Measurements from ENCODE around the gene DTL. TPM values are rescaled to one million over a fixed set of nuclear protein-coding genes. Genes with fewer than 3 reads are reported as not detected.

Gene DTL
- total RNA-seq, 1 experiment from 2014 or later, result 22.5 TPM

DNA sequence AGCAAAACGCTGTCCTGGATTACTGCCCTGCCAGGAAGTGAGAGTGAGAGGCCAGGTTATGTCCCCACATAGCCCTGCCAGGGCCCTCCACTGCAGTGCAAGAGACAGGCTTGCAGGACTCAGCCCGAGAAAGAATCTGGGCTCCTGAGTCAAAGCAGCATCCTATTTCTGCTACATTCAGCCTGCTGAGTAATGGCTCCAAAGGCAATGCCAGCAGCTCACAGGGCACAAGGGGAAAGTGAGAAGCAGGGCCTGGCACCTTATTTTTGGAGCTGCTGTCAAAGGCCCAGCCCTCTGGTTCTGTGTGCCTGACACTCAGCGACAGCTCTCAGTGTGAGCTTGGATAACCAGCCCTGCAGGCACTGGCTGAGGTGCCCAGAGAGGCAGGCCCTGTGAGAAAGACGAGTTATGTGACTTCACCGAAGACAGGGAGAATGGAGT, 83.9 kb downstream of the DTL start:
- Histone ChIP-seq H3K27ac (no peak overlapping the region), H4K20me1 (ENCODE audit: insufficient read depth) (no peaks in the 10 kb centered on the region), H3K9me3 (ENCODE audit: insufficient read depth, low read depth) (no peaks in the 10 kb centered on the region), H2AFZ (no peak overlapping the region), H3K9me2 (ENCODE audit: insufficient read depth) (no peaks in the 10 kb centered on the region), H3K4me2 (no peak overlapping the region), H3K27me3 (ENCODE audit: insufficient read depth, low read depth) (no peaks in the 10 kb centered on the region), H3K4me3 (no peak overlapping the region), H3K79me2 (ENCODE audit: low read depth) (no peaks in the 10 kb centered on the region), H3K36me3 (ENCODE audit: low read depth) (no peaks in the 10 kb centered on the region), H3K4me1 (replicated peaks; ENCODE audit: insufficient read depth) (no peaks in the 10 kb centered on the region), H3F3A (ENCODE audit: insufficient read depth, low read depth) (no peaks in the 10 kb centered on the region)
- no peak for DNase-seq
- POLR2A ChIA-PET (ENCODE audit: unreplicated experiment), result no interaction called here
- CTCF ChIA-PET, result no interaction called here
- no TSS peak for BruUV-seq (replicated peaks)
- TF ChIP-seq EZH2 (IDR thresholded peaks at IDR 0.05; ENCODE audit: low read depth), result no peak
- TF ChIP-seq CTCF (conservative IDR thresholded peaks at IDR 0.05), result no peak
- intact Hi-C loops (cut with micrococcal nuclease; ENCODE audit: unreplicated experiment), result no loop called here

- intact Hi-C loops (cut with micrococcal nuclease; ENCODE audit: unreplicated experiment), result no loop called here
These were observed 84.3 kb downstream of the DTL start for GRCh38 chr1:212119863-212120262.

GRCh38 chr1:212121779-212122178, 86.2 kb downstream of the DTL start:
- no TSS peak for BruUV-seq (replicated peaks)
- CTCF ChIA-PET, result no interaction called here

More at GRCh38 chr1:212119863-212120262, 84.3 kb downstream of the DTL start:
- no peaks in the 10 kb centered on the region for H3K9me2 ChIP-seq (ENCODE audit: insufficient read depth)
- no peak for DNase-seq
- no peak overlapping the region for H3K27ac ChIP-seq
- H3K9me3 ChIP-seq (ENCODE audit: insufficient read depth, low read depth), result no peaks in the 10 kb centered on the region
- H3K4me3 ChIP-seq, result no peak overlapping the region
- CTCF ChIA-PET, result no interaction called here
- no peaks in the 10 kb centered on the region for H3F3A ChIP-seq (ENCODE audit: insufficient read depth, low read depth)
- no peak for TF ChIP-seq CTCF (conservative IDR thresholded peaks at IDR 0.05)
- no peak for TF ChIP-seq EZH2 (IDR thresholded peaks at IDR 0.05; ENCODE audit: low read depth)
- no peak overlapping the region for H3K4me2 ChIP-seq
- no peaks in the 10 kb centered on the region for H4K20me1 ChIP-seq (ENCODE audit: insufficient read depth)
- BruUV-seq (replicated peaks), result no TSS peak
- POLR2A ChIA-PET (ENCODE audit: unreplicated experiment), result no interaction called here
- no peaks in the 10 kb centered on the region for H3K4me1 ChIP-seq (replicated peaks; ENCODE audit: insufficient read depth)
- H3K27me3 ChIP-seq (ENCODE audit: insufficient read depth, low read depth), result no peaks in the 10 kb centered on the region
- no peak overlapping the region for H2AFZ ChIP-seq
- H3K79me2 ChIP-seq (ENCODE audit: low read depth), result no peaks in the 10 kb centered on the region
- H3K36me3 ChIP-seq (ENCODE audit: low read depth), result no peaks in the 10 kb centered on the region

More at GRCh38 chr1:212121779-212122178, 86.2 kb downstream of the DTL start:
- H2AFZ ChIP-seq, result no peak overlapping the region
- no peaks in the 10 kb centered on the region for H3K4me1 ChIP-seq (replicated peaks; ENCODE audit: insufficient read depth)
- H3K27ac ChIP-seq, result no peak overlapping the region
- no peaks in the 10 kb centered on the region for H3K79me2 ChIP-seq (ENCODE audit: low read depth)
- H3K27me3 ChIP-seq (ENCODE audit: insufficient read depth, low read depth), result no peaks in the 10 kb centered on the region
- no peaks in the 10 kb centered on the region for H3K36me3 ChIP-seq (ENCODE audit: low read depth)
- H3K9me2 ChIP-seq (ENCODE audit: insufficient read depth), result no peaks in the 10 kb centered on the region
- no peaks in the 10 kb centered on the region for H3F3A ChIP-seq (ENCODE audit: insufficient read depth, low read depth)
- no peak for DNase-seq
- H3K4me2 ChIP-seq, result no peak overlapping the region
- intact Hi-C loops (cut with micrococcal nuclease; ENCODE audit: unreplicated experiment), result no loop called here
- POLR2A ChIA-PET (ENCODE audit: unreplicated experiment), result no interaction called here
- no peak for TF ChIP-seq EZH2 (IDR thresholded peaks at IDR 0.05; ENCODE audit: low read depth)
- TF ChIP-seq CTCF (conservative IDR thresholded peaks at IDR 0.05), result no peak
- H3K4me3 ChIP-seq, result no peak overlapping the region
- H4K20me1 ChIP-seq (ENCODE audit: insufficient read depth), result no peaks in the 10 kb centered on the region
- no peaks in the 10 kb centered on the region for H3K9me3 ChIP-seq (ENCODE audit: insufficient read depth, low read depth)
